HepG2 (cell line): ENCODE data around the gene CPLX3. TPM values are rescaled to one million over a fixed set of nuclear protein-coding genes. Genes with fewer than 3 reads are reported as not detected.

ENCODE experiments used
- GATAD1 ChIP-seq: IDR thresholded peaks from 2 replicates; pipeline ENCODE4 v1.6.1; 2016; ENCODE audit warnings: missing genetic modification reagents, missing compliant biosample characterization
- KDM1A ChIP-seq: IDR thresholded peaks from 2 replicates; pipeline ENCODE4 v1.6.1; 2016; ENCODE audit warnings: missing compliant biosample characterization
- MAX ChIP-seq: IDR thresholded peaks from 2 replicates; pipeline ENCODE4 v1.6.1; 2012; ENCODE audit warnings: inconsistent platforms
- NFKB2 ChIP-seq: sonication (generic); formaldehyde crosslinking; IDR thresholded peaks from 2 replicates; pipeline ENCODE4 v1.4.0; 2020; ENCODE audit warnings: missing genetic modification reagents, borderline replicate concordance
- PCBP2 ChIP-seq: fragments of 200-400 bp; formaldehyde crosslinking; optimal IDR thresholded peaks from 2 replicates; pipeline ENCODE3; 2018; ENCODE audit warnings: low read length, low read depth; ENCODE audit not compliant: poor library complexity, severe bottlenecking
- PHF21A ChIP-seq: sonication (generic); formaldehyde crosslinking; IDR thresholded peaks from 2 replicates; pipeline ENCODE4 v1.5.0; 2020; ENCODE audit warnings: mild to moderate bottlenecking, missing genetic modification reagents
- POLR2G ChIP-seq: fragments of 200-400 bp; formaldehyde crosslinking; IDR thresholded peaks from 2 replicates; pipeline ENCODE4 v1.6.1; 2018; ENCODE audit warnings: mild to moderate bottlenecking, low read depth, low read length, moderate library complexity
- RFXAP ChIP-seq: sonication (generic); formaldehyde crosslinking; IDR thresholded peaks from 2 replicates; pipeline ENCODE4 v1.4.0; 2020; ENCODE audit warnings: missing genetic modification reagents, borderline replicate concordance
- THAP11 ChIP-seq: IDR thresholded peaks from 2 replicates; pipeline ENCODE4 v1.6.1; 2016; ENCODE audit warnings: missing biosample characterization, missing genetic modification reagents
- ZBTB14 ChIP-seq: sonication (generic); formaldehyde crosslinking; IDR thresholded peaks from 2 replicates; pipeline ENCODE4 v1.4.0; 2020; ENCODE audit warnings: missing genetic modification reagents
- ZBTB20 ChIP-seq: sonication (generic); formaldehyde crosslinking; IDR thresholded peaks from 2 replicates; pipeline ENCODE4 v1.8.1; 2023; ENCODE audit warnings: missing genetic modification reagents, low read depth, mild to moderate bottlenecking, borderline replicate concordance
- ZBTB26 ChIP-seq: IDR thresholded peaks from 2 replicates; pipeline ENCODE4 v1.6.1; 2016; ENCODE audit warnings: missing compliant biosample characterization, missing genetic modification reagents, borderline replicate concordance
- ZNF768 ChIP-seq: sonication (generic); formaldehyde crosslinking; IDR thresholded peaks from 2 replicates; pipeline ENCODE4 v1.4.0; 2020; ENCODE audit warnings: missing genetic modification reagents
- ZSCAN25 ChIP-seq: sonication (generic); formaldehyde crosslinking; IDR thresholded peaks from 2 replicates; pipeline ENCODE4 v1.8.0; 2022; ENCODE audit warnings: mild to moderate bottlenecking, missing genetic modification reagents
- polyA plus RNA-seq, 8 experiments: library from polyadenylated mRNA; depleted of rRNA in 3 of 8; stranded (reverse) in 7 of 8; unstranded in 1 of 8; fragments of >200 nt; fragmentation: Illumina TruSeq in 4 of 8; extraction: Trizol in 4 of 8; gene quantifications; 2 replicates each; pipeline versions ENCODE4 v1.2.1 to v1.2.3, GENCODE V29; 2011 to 2016; ENCODE audit warnings: low read depth in 4 of 8, missing spikeins in 1 of 8, mixed read lengths in 1 of 8; ENCODE audit not compliant: insufficient read depth in 1 of 8
- total RNA-seq, 5 experiments: library from RNA; depleted of rRNA; stranded (reverse); fragments of >200 nt; fragmentation: Illumina TruSeq; extraction: Trizol; gene quantifications; 2 replicates each; pipeline ENCODE4 v1.2.3, GENCODE V29; 2016; ENCODE audit warnings: low read depth in 1 of 5
- TF ChIP-seq, protein P1 (sequence below): IDR thresholded peaks from 2 replicates; pipeline ENCODE4 v1.6.1; 2018; ENCODE audit warnings: missing genetic modification reagents, mild to moderate bottlenecking, missing compliant biosample characterization
- TF ChIP-seq, protein P2 (sequence below): sonication (generic); formaldehyde crosslinking; IDR thresholded peaks from 2 replicates; pipeline ENCODE4 v1.5.0; 2020; ENCODE audit warnings: mild to moderate bottlenecking, missing genetic modification reagents, borderline replicate concordance

The CPLX3 gene
- total and polyA plus RNA-seq, 2 of the 13 experiments (the other 11 are each of a cell fraction or from before 2014, with no cell fraction given), result not detected

DNA sequence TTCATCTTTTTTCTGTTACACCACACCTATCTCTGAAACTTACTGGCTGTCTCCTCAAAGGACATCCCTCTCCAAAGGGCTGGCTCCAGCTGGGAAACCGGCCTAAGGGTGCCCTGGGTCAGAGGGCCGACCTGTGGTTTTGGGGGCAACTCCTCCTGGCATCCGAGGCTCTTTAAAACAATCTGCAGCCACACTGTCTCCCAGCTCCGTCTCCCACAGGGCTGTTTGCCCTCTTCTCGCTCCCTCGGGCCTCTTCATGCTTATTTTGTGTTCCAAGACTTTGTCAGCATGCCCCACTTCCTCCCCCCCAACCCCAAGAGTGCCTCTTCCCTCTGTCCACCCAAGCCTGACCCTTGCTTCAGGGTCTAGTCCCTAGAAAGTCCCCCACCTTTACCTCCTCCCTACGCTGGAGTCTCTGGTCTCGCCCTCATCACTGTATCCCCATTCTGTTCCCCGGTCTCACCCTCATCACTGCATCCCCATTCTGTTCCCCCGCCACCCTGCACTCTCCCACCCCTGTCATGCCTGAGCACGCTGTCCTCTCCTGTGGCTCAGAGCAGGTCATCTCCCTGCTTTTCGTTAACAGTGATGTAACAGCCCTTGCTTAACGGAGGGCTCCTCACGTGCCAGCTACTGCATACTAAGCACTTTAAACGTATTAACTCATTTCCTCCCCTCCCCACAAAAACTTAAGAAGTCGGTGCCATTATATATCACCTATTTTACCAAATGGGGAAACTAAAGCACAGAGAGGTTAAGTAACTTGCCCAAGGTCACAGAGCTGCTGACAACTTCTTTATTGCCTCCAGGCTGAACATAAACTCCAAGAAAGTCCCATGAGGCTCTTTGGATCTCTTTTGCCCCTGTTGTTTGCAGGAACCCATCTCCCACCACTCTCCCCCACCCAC, 45.6 kb upstream of the CPLX3 start (continued):
- TF ChIP-seq KDM1A (CRISPR knock-in tag), result 0 out of 2 replicates have a peak, but pooled peaks have one; percentile 41
- peak; percentile 40; the same call in 1 of the 2 replicates for TF ChIP-seq PHF21A (CRISPR knock-in tag)
- TF ChIP-seq GATAD1 (CRISPR knock-in tag), result no peak
- no peak for TF ChIP-seq THAP11 (CRISPR knock-in tag)
- TF ChIP-seq POLR2G, result no peak
- TF ChIP-seq NFKB2 (CRISPR knock-in tag), result no peak
- TF ChIP-seq ZBTB14 (CRISPR knock-in tag), result no peak
- TF ChIP-seq RFXAP, result no peak
- peak; percentile 90 for TF ChIP-seq ZNF768 (CRISPR knock-in tag)
- TF ChIP-seq MAX, result peak; percentile 43; the same call in 1 of the 2 replicates
- TF ChIP-seq, protein P1, sequence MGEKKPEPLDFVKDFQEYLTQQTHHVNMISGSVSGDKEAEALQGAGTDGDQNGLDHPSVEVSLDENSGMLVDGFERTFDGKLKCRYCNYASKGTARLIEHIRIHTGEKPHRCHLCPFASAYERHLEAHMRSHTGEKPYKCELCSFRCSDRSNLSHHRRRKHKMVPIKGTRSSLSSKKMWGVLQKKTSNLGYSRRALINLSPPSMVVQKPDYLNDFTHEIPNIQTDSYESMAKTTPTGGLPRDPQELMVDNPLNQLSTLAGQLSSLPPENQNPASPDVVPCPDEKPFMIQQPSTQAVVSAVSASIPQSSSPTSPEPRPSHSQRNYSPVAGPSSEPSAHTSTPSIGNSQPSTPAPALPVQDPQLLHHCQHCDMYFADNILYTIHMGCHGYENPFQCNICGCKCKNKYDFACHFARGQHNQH (CRISPR knock-in tag), result 0 out of 2 replicates have a peak, but pooled peaks have one; percentile 0
- 0 out of 2 replicates have a peak, but pooled peaks have one; percentile 24 for TF ChIP-seq ZSCAN25 (CRISPR knock-in tag)
- TF ChIP-seq PCBP2, result peak; percentile 17
- TF ChIP-seq, protein P2, sequence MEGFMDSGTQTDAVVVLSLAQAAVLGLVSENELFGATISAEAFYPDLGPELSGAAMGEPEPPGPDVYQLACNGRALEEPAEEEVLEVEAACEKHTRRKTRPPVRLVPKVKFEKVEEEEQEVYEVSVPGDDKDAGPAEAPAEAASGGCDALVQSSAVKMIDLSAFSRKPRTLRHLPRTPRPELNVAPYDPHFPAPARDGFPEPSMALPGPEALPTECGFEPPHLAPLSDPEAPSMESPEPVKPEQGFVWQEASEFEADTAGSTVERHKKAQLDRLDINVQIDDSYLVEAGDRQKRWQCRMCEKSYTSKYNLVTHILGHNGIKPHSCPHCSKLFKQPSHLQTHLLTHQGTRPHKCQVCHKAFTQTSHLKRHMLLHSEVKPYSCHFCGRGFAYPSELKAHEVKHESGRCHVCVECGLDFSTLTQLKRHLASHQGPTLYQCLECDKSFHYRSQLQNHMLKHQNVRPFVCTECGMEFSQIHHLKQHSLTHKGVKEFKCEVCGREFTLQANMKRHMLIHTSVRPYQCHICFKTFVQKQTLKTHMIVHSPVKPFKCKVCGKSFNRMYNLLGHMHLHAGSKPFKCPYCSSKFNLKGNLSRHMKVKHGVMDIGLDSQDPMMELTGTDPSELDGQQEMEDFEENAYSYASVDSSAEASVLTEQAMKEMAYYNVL (CRISPR knock-in tag), result no peak
- TF ChIP-seq ZBTB20 (CRISPR knock-in tag), result no peak
- TF ChIP-seq ZBTB26 (CRISPR knock-in tag), result no peak
